GM20000 (cell line): ENCODE measurements around the gene CDKL4.

Experiments
- DNase-seq: peaks from one replicate; pipeline ENCODE4 v3.0.0; 2012; ENCODE audit warnings: low spot score
- CTCF ChIP-seq: IDR thresholded peaks from 2 replicates; pipeline ENCODE4 v1.5.1; 2012; ENCODE audit warnings: mild to moderate bottlenecking, control low read depth; ENCODE audit errors: extremely low read depth, missing control alignments

Gene CDKL4

GRCh38 chr2:39228413-39229209 lies 15.2 kb downstream of the CDKL4 start:
- no peak for TF ChIP-seq CTCF
- DNase-seq = no peak

GRCh38 chr2:39227628-39228412 lies 15.9 kb downstream of the CDKL4 start:
- DNase-seq = peak; percentile 76
- peak; percentile 52 for TF ChIP-seq CTCF

- no peak for DNase-seq
- TF ChIP-seq CTCF = no peak
Observed at GRCh38 chr2:39225567-39225966, 18.2 kb downstream of the CDKL4 start.

GRCh38 chr2:39223909-39224308 lies 19.9 kb downstream of the CDKL4 start:
- no peak for TF ChIP-seq CTCF
- no peak for DNase-seq

- DNase-seq = no peak
- no peak for TF ChIP-seq CTCF
Observed at GRCh38 chr2:39221459-39221858, 22.3 kb downstream of the CDKL4 start.

GRCh38 chr2:39220136-39220535 lies 23.6 kb downstream of the CDKL4 start:
- no peak for DNase-seq
- TF ChIP-seq CTCF = no peak

- TF ChIP-seq CTCF = no peak
- no peak for DNase-seq
Observed at GRCh38 chr2:39218391-39218790, 25.4 kb downstream of the CDKL4 start.
